ENCODE measurements around the gene SLC13A3.

DNA sequence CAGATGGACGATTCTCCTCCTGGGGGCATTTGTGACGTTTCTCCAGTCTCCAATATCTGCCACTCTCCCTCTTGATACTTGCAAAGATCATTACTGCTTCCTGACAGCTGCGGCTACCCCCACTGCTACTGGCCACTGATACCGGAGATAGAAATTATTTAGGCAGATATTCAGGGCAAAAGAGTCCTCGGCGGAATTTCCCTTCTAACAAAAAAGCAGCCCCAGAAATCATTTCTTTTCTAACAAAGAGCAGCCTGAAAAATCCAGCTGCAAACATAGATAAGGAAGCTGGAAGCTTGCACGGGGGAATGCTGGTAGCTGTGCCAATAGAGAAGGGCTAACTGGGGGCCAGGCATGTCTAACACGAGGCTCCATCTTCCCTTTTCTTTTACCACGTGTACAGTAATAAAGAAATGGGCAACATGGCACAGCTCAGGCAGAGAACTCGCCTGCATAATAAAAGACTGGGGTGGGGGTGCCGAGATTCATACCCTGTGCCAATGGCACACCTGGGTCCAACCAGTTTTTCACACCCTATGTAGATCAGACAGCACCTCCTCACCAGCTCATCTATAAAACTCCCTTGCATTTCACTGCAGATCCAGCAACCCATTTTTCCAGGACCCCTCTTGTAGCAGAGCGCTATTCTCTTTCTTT, 31.9 kb upstream of the SLC13A3 start:
- TF ChIP-seq, protein P1, sequence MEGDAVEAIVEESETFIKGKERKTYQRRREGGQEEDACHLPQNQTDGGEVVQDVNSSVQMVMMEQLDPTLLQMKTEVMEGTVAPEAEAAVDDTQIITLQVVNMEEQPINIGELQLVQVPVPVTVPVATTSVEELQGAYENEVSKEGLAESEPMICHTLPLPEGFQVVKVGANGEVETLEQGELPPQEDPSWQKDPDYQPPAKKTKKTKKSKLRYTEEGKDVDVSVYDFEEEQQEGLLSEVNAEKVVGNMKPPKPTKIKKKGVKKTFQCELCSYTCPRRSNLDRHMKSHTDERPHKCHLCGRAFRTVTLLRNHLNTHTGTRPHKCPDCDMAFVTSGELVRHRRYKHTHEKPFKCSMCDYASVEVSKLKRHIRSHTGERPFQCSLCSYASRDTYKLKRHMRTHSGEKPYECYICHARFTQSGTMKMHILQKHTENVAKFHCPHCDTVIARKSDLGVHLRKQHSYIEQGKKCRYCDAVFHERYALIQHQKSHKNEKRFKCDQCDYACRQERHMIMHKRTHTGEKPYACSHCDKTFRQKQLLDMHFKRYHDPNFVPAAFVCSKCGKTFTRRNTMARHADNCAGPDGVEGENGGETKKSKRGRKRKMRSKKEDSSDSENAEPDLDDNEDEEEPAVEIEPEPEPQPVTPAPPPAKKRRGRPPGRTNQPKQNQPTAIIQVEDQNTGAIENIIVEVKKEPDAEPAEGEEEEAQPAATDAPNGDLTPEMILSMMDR (IDR thresholded peaks at IDR 0.05) = no peak
- TF ChIP-seq POLR2A (IDR thresholded peaks at IDR 0.05) = no peak

Measured in tibial nerve (tissue), 3 donors.